Measurements from ENCODE around the gene SH3BP4. TPM values are rescaled to one million over a fixed set of nuclear protein-coding genes. Genes with fewer than 3 reads are reported as not detected.

SH3BP4 gene
- total RNA-seq, 1 experiment from 2014 or later, result 93.8 TPM

DNA sequence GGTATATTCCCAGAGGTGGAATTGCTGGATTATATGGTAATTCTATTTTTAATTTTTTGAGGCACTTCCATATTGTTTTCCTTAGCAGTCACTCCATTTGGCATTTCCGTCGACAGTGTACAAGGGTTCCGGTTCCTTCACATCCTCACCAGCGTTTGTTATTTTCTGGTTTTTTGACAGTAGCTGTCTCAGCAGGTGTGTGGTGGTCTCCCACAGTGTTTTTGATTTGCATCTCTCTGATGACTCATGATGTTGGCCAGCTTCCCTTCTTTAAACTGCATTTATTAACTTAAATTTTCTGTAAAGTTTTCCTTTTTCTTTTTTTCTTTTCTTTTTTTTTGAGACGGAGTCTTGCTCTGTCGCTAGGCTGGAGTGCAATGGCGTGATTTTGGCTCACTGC is 19.7 kb downstream of the SH3BP4 start:
- peaks cover 67 to 77% of the 10 kb centered on the region in 2 experiments for H3K4me1 Mint-ChIP-seq
- H3K14ac ChIP-seq (ENCODE audit: insufficient read depth, low read length), result no peak overlapping the region
- no peaks in the 10 kb centered on the region for H3K9me3 Mint-ChIP-seq
- no peaks in the 10 kb centered on the region for H3K27me3 ChIP-seq (ENCODE audit: insufficient read depth, low read length)
- no peak overlapping the region for H3K27ac ChIP-seq (ENCODE audit: insufficient read length, low read depth, low read length)
- no peak overlapping the region for H3T11ph ChIP-seq (ENCODE audit: low read length)
- no peak overlapping the region for H2AFZ ChIP-seq (ENCODE audit: low read length)
- no peak overlapping the region for H3K4ac ChIP-seq (ENCODE audit: low read depth, low read length)
- H3K79me2 ChIP-seq (ENCODE audit: insufficient read depth, low read length), result peaks cover 16% of the 10 kb centered on the region; the same call in 1 of the 2 replicates
- no peak overlapping the region for H3K27ac Mint-ChIP-seq
- H3K9ac ChIP-seq (ENCODE audit: extremely low read depth, insufficient read length, low read length), result no peak overlapping the region
- no peak overlapping the region for H2BK5ac ChIP-seq (ENCODE audit: insufficient read length, low read length)
- H2BK15ac ChIP-seq (ENCODE audit: low read depth, low read length), result no peak overlapping the region
- H3K18ac ChIP-seq (ENCODE audit: insufficient read length, low read depth, low read length), result no peak overlapping the region
- no peak overlapping the region for H2AK5ac ChIP-seq (ENCODE audit: insufficient read length, low read length)
- peaks cover 4% of the 10 kb centered on the region for H4K20me1 ChIP-seq (ENCODE audit: control insufficient read depth, insufficient read depth, insufficient read length)
- H2BK20ac ChIP-seq (ENCODE audit: low read depth, low read length, poor library complexity, severe bottlenecking), result no peak overlapping the region
- peaks cover 11% of the 10 kb centered on the region for H3K79me1 ChIP-seq (ENCODE audit: insufficient read depth, low read depth, low read length, poor library complexity, severe bottlenecking)
- no peak overlapping the region for H4K8ac ChIP-seq (replicated peaks; ENCODE audit: insufficient read length, low read depth, low read length)
- no peaks in the 10 kb centered on the region; the same call in 1 of the 2 replicates for H3K27me3 Mint-ChIP-seq (ENCODE audit: low read depth)
- no peak overlapping the region for H2BK120ac ChIP-seq (ENCODE audit: low read depth, low read length, poor library complexity, severe bottlenecking)
- no peak overlapping the region for H3K4me2 ChIP-seq (ENCODE audit: insufficient read depth, insufficient read length, low read length)
- H4K5ac ChIP-seq (ENCODE audit: insufficient read length, low read depth, low read length), result no peak overlapping the region
- TF ChIP-seq, protein P1, sequence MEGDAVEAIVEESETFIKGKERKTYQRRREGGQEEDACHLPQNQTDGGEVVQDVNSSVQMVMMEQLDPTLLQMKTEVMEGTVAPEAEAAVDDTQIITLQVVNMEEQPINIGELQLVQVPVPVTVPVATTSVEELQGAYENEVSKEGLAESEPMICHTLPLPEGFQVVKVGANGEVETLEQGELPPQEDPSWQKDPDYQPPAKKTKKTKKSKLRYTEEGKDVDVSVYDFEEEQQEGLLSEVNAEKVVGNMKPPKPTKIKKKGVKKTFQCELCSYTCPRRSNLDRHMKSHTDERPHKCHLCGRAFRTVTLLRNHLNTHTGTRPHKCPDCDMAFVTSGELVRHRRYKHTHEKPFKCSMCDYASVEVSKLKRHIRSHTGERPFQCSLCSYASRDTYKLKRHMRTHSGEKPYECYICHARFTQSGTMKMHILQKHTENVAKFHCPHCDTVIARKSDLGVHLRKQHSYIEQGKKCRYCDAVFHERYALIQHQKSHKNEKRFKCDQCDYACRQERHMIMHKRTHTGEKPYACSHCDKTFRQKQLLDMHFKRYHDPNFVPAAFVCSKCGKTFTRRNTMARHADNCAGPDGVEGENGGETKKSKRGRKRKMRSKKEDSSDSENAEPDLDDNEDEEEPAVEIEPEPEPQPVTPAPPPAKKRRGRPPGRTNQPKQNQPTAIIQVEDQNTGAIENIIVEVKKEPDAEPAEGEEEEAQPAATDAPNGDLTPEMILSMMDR (conservative IDR thresholded peaks at IDR 0.05), result no peak
- peaks cover 7 to 28% (median 23%) of the 10 kb centered on the region in 3 experiments; a peak in 6 of 7 replicates for H3K36me3 Mint-ChIP-seq (ENCODE audit: insufficient read depth in 1 of 3, low read depth in 3 of 3)
- H3K23ac ChIP-seq (ENCODE audit: insufficient read length, low read depth, low read length), result no peak overlapping the region
- 0 out of 5 replicates have a peak overlapping the region, but pooled peaks of 1 of the 2 experiments have one; percentile 3 for H3K4me3 Mint-ChIP-seq
- H3K4me1 ChIP-seq (ENCODE audit: insufficient read depth, low read length), result peaks cover 20% of the 10 kb centered on the region; the same call in 1 of the 2 replicates
- H2BK12ac ChIP-seq (ENCODE audit: insufficient read length, low read depth, low read length), result no peak overlapping the region
- no peak overlapping the region for H3K56ac ChIP-seq (ENCODE audit: insufficient read length, low read depth, low read length)
- H4K91ac ChIP-seq (ENCODE audit: insufficient read length, low read depth, low read length), result no peak overlapping the region
- peaks cover 3% of the 10 kb centered on the region for H3K23me2 ChIP-seq (ENCODE audit: insufficient read length, low read depth, low read length, poor library complexity, severe bottlenecking)
- no CpG with 5 or more reads among the region's 7 CpGs for WGBS (ENCODE audit: extremely low coverage, insufficient read length, low lambda C conversion rate)
- no peaks in the 10 kb centered on the region for H3K9me3 ChIP-seq (ENCODE audit: control insufficient read depth, low read depth, low read length)
- DNase-seq, result no peak
